Fibroblast of skin of right biceps (primary cell): Measurements from ENCODE around the gene NT5C3A.

ENCODE experiments used
- DNase-seq: peaks from one replicate; pipeline ENCODE4 v3.0.0-alpha.2; 2013

NT5C3A gene

DNA sequence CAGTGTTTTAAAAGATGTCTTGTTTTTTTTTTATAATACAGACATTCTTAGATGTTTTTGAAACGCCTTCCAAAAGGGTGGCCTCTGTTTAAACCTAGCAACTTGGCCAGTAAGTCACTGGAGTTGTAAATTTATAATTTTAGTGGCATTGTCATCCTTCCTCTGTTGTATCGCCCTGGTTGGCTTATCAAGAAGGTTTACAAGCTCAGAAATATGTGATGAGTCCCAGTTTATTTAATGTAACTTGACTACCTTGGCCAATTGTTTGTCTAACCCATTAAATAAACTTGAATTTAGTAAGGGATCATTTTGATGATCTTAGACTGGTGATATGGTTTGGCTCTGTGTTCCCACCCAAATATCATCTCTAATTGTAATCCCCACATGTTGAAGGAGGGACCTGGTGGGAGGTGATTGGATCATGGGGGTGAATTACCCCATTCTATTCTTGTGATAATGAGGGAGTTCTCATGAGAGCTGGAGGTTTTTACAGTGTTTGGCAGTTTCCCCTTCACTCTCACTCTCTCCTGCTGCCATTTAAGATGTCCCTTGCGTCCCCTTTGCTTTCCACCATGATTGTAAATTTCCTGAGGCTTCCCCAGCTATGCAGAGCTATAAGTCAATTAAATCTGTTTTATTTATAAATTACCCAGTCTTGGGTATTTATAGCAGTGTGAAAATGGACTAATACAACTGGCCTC lies 13.4 kb upstream of the NT5C3A start:
- no peak for DNase-seq

DNA sequence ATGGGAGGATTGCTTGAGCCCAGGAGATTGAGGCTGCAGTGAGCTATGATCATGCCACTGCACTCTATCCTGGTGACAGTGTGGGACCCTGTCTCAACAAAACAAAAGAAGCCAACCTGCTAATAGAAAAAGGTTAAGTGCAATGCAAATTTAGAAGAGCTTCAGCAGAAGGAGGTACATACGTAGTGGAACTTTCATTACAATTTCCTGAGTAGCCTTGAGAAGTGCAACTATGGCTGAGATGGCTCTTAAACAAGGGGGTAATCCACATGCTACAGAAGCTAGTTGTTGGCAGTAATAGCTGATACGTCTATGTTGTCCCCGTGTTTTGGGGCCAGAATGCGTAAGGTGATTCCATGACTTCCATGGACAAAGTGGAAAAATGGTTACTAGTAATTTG lies 10.7 kb upstream of the NT5C3A start:
- no peak for DNase-seq

DNA sequence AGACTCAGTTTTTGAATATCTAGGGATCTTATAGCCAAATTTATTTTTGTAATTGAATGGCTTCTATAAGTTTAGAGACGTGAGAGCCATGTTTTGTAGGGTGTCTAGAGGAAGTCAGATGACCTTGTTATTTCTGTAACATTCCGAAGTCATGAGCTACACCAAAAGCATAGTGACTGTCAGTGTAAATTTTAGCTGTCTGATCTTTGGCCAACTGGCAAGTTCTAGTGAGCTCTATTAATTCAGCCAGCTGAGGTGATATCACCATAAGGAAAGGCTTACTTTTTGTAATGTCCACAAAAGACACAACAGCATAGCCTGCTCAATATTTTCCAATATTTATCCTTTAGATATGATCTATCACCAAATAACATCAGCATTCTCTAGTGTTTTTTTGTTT lies 9.9 kb upstream of the NT5C3A start:
- DNase-seq, result peak; percentile 78

DNA sequence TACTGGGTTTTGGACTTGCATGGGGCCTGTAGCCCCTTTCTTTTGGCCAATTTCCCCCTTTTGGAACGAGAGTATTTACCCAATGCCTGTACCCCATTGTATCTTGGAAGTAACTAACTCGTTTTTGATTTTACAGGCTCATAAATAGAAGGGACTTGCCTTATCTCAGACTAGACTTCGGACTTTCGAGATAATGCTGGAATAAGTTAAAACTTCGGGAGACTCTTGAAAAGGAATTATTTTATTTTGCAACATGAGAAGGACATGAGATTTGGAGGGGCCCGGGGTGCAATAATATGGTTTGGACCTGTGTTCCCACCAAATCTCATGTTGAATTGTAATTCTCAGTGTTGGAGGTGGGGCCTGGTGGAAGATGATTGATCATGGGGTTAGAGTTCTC lies 8.3 kb upstream of the NT5C3A start:
- DNase-seq, result no peak

DNA sequence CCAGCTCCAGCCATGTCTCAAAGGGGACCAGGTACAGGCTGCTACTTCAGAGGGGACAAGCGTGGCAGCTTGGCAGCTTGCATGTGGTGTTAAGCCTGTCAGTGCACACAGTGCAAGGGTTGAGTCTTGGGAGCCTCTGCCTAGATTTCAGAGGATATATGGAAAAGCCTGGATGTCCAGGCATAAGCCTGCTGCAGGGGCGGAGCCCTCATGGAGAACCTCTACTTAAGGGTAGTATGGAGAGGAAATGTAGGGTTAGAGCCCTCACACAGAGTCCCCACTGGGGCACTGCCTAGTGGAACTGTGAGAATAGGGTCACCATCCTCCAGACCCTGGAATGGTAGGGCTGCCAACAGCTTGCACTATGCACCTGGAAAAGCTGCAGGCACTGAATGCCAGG lies 7.7 kb upstream of the NT5C3A start:
- DNase-seq, result no peak

DNA sequence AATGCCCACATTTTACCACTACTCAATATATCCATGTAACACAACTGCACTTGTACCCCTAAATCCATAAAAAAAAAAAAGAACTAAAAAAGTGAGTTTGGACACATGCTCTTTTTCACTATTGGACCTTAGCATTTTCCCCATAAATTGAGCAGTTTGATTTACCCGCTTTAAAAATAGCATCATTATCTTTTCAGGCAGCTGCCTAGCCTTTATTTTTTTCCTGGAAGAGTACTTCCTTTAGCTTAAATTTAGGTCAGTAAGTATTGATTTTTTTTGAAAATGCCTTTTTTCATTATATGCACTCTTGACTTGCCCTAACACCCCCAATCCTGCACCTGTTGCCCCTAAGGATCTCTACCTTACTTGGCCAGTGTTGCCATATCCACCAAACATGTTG lies 5.3 kb upstream of the NT5C3A start:
- no peak for DNase-seq

DNA sequence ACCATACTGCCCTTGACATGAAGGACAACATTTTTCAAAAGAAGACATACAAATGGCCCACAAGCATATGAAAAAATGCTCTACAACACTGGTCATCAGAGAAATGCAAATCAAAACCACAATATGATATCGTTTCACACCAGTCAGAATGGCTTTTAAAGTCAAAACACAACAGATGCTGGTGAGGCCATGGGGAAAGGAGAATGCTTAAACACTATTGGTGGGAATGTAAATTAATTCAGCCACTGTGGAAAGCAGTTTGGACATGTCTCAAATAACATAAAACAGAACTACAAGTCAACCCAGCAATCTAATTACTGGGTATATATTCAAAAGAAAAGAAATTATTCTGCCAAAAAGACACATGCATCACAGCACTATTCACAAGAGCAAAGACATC lies 4.2 kb upstream of the NT5C3A start:
- no peak for DNase-seq

DNA sequence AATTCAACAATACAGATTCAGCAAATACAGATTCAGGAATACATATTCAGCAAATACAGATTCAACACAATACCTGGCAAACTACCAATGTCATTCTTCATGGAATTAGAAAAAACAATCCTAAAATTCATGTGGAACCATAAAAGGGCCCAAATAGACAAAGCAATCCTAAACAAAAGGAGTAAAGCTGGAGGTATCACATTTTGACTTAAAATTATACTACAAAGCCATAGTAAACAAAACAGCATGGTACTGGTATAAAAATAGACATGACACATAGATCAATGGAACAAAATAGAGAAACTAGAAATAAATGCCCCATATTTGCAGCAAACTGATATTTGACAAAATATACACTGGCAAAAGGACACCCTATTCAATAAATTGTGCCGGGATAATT lies 3.4 kb upstream of the NT5C3A start:
- DNase-seq, result no peak

DNA sequence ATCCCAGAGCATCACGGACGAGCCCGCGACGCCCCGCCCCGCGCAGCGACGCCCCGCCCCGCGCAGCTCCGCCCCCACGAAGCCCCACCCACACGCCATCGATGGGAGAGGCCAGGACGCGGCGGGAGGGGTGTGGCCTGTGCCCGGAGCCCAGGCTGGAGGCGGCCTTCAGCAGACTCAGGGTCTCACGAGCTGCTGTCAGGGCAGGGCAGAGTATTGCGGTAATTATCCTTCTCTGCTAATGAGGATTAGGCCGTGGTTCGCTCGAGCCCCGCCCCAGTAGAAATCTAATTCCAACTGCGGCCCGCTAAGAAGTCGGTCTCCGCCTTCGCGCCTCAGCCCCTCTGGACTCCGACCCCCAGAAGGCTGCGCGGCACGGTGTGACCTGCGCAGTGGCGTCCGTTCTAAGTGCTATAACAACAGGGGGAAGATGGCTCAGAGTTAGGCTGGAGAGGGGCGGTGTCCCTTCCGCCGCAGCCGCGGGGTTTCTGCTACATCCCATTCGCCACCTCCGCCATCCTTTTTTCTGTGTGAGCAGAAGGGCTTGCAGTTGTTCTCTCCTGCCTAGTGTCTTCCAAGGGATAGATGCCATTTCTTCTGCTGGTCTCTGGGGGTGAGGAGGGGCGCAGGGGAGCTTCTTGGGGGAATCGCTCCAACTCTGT lies 337 bp upstream of the NT5C3A start:
- peak; percentile 97 for DNase-seq

DNA sequence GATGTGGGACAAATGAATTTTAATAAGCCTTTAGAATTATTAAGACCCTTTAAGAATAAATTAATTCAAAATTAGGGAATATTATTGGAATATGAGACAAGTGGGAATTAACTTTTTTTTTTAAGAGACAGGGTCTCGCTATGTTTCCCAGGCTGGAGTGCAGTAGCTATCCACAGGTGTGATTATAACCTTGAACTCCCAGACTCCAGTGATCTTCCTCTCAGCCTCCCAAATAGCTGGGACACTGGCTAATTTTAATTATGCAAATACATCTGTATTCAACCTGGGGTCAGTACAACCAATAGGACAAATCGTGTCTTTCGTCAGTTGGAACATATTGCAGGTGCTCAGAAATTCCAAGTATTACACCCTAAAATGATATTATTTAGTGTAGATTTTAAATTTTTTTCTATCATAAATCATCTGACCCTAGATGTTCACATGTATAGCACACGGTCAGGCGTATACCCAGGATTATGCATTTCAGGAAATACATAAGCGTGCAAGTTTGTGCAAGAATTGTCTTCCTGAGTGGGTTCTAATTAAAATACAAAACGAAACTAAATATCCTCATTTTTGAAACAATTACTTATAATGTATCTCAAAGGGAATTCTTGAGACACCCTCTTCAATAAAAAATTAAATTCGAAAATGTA lies 1.2 kb downstream of the NT5C3A start:
- no peak for DNase-seq

DNA sequence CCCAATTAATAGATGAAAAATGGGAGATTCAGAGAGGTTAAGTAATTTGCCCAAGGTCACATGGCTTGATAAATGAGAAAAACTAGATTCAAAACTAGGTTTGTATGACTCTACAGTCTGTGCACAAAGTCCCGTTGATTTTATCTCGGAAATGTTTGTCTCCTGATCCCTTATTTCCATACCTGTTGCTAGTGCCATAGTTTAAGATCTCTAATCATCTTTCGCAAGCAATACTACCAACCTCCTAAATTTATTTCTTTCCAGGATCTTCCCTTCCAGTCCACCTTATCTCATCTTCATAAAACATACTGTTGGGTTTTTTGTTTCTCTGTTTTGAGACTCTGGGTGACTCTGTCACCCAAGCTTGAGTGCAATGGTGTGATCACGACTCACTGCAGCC lies 2.9 kb downstream of the NT5C3A start:
- DNase-seq, result no peak

DNA sequence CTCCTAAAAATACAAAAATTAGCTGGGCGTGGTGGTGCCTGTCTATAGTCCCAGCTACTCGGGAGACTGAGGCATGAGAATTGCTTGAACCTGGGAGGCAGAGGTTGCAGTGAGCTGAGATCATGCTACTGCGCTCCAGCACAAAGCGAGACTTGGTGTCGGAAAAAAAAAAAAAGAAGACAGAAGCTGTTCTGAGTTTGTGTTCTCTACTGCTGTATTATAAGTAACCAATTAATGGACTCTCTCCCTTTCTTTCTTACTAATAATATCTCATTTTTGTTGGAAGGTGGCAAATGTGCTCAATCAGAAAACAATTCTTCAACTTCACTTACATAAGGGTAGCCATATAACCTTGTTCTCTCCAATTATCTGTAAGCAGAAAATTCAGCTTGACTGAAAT lies 7.4 kb downstream of the NT5C3A start:
- DNase-seq, result no peak

DNA sequence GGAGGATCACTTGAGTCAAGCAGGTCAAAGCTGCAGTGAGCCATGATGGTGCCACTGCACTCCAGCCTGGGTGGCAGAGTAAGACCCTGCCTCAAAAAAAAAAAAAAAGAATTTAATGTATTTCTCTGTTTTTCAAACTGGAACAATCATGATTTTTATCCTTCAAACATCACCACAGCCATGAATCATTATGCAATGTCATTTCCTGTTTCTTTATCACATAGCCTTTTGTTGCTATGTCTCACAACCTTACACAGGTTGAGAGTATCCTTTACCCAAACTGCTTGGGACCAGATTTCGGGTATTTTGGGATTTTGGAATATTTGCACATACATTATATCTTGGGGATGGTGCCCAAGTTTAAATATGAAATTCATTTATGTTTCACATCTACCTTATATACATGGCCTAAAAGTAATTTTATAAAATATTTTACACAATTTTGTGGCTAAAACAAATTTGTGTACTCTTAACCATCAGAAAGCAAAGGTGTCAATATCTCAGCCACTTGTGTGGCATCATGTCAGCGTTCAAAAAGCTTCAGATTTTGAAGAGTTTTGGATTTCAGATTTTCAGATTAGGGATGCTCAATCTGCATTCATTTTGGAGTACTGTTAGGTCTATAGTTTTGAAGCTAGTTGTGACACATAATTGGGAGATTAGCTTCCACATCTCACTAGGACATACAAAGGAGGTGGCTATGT lies 8.2 kb downstream of the NT5C3A start:
- DNase-seq, result peak; percentile 22

DNA sequence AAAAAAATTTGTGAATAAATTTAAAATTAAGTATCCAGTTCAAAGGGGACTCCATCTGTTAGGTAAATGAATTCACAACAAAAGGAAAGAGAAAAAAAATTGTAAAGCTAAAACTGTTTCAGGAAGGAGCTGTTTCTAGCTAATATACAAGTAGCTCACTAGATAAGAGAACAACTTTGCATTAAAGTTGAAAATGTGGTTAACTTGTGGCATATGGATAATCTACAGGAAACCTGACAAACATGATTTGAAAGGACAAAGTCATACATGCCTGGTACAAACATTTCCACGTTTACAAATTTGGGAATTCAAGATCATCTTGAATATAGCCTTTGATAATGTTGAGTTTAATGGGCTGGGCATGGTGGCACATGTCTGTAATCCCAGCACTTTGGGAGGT lies 8.9 kb downstream of the NT5C3A start:
- no peak for DNase-seq

DNA sequence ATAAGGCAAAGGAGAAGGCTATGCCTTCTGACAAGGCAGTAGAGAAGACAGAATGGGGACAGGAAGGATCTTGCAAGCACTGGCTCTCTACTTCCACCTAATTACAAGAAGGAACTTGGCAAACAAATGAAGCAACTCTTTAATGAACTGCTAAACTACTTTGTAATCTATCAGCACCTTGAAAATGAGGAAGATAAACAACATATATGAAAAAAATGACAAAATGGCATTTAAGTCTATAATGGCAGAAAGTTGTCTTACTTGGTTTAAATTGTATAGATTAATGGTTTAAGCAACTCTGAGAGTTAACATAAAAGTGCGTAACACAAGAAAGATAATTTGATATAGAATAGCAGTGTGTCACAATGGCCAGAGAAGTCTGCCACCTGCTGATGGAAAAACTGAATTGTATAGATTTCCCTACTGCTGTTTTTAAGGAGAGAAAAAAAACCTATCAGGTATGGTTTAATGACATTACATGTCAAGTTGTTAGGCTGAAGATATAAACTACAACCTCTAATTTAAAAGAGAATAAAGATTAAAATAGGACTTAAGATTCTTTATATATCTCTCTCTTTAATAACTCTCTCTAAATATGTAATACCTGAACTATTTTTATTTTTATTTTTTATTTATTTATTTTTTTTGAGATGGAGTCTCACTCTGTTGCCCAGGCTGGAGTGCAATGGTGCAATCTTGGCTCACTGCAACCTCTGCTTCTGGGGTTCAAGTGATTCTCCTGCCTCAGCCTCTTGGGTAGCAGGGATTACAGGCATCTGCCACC lies 11.8 kb downstream of the NT5C3A start:
- peak; percentile 53 for DNase-seq

DNA sequence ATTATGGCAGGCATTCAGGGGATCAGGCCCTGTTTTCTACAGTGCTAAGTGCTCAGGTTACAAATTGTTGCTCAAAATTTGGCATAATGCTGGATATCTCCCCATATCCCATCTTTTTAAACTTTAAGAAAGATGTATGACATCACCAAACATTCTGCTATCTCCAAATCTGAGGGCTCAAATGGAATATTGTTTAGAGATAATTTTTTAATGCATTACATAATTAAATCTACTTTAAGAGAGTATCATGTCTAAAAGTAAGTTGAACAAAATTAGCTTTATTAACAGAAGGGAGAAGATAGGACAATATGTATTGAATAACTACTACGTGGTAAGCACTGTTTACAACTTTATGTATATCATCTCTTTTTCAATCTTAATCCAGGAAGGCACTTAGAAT lies 13.9 kb downstream of the NT5C3A start:
- DNase-seq, result no peak

DNA sequence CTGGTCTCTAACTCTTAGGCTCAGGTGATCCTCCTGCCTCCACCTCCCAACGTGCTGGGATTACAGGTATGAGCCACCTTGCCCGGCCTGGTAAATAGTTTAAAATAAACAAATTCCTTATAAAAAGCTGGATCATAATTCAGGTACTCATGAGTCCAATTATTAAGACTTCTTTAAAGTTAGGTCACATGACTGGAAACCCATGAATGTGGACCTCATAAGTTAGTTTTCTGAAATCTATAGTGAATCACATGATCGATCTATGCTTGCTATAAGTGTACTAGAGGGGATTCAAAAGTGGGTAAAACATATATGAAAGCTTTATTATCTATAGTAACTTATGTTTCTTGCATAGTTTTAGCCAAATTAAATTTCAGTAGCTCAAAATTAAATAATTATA lies 14.3 kb downstream of the NT5C3A start:
- DNase-seq, result no peak

DNA sequence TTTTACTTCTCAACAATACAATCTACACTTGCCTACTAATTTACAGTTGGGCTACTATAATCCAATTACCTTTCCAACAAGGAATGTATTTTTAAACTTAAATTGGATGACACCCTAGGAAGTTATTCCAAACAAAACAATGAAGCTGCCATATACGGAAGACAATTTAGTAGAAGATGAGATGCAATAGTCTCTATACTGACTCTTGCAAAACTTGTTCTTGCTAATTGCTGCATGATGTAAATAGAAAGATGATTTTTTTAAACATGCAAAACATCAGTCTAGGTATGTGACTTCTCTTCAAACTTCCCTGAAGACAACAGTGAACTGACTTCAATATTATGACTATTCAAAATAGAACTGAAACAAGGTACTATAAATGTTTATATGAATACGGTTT lies 17.6 kb downstream of the NT5C3A start:
- DNase-seq, result peak; percentile 45

DNA sequence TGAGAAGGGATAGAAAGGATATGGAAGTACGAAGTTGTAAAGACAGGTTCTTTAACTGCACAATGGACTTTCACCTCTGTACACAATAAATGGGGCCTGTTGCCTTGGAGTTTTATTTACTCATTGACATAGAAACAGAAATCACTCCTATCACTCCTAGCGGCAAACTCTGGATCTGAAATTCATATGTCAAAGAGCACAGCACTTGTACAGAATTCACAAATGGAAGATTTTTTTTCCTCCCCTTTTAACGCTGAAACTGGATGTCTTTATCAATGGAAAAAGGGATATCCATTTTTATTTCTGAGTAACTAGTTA lies 18.2 kb downstream of the NT5C3A start:
- no peak for DNase-seq

DNA sequence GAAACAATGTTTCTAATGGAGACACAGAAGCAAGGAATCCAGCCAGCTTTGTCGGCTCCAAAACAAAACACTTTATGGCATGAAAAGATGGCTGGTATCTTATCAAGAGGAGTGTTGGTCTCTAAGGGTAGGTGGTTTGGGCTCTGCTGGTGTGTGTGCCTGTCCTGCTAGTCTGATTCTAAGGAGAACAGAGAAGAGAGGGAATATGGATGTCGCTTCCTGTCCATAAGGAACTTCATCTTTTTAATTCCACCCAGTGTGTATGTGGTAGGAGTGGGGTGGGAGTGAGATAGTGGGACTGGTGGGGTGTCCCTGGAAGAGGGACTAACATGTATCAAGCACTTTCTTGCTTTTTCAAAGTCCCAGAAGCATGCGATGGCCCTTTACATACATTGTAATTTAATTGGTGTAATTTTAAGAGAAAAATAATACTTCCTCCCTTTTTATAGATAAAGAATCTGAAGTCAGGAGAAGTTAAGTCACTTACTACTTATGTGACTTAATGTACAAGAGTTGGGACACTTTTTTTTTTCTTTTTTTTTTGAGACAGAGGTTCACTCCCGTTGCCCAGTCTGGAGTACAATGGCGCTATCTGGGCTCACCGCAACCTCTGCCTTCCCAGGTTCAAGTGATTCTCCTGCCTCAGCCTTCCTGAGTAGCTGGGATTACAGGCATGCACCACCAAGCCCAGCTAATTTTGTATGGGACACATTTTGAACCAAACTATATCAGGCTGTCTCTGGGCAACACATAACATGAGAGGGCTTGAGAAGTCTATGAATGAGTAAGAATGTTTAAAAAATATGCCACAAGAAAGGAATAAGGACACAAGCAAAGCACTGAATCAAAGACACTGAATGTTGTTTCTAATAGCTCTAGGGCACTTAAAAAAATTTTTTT lies 18.8 kb downstream of the NT5C3A start:
- no peak for DNase-seq

DNA sequence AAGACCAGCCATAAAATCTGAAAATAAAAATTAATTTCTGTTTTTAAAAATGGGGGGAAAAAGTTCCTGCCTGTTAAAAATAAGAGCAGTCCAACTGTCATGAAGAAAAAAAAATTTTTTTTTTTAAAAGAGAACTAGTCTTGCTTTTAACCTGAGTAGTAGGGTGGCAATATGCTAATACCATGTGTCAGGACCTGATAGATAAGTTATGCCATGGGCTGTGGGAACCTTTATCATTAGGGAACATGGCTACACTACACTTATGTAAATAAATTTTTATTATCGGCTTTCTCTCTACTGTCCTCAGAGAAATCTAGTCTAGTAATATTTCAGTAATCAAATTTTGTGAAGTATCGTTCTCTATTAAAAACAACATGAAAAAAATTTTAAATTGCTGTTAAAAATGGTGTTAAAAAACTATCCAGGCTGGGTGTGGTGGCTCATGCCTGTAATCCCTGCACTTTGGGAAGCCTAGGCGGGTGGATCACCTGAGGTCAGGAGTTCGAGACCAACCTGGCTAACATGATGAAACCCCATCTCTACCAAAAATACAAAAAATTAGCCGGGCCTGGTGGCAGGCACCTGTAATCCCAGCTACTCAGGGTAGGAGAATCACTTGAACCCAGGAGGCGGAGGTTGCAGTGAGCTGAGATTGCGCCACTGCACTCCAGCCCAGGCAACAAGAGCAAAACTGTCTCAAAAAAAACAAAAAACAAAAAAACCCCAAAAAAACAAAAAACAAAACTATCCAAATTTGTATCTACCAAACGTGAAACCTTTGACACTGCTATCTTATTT lies 20.7 kb downstream of the NT5C3A start:
- DNase-seq, result no peak
